PC-3 (cell line): ENCODE results near the gene ESPNL.

ENCODE experiments used
- CTCF ChIP-seq: fragments of 300-600 bp; sonication (generic); conservative IDR thresholded peaks from 2 replicates; pipeline ENCODE4 v1.5.1; 2017; ENCODE audit warnings: antibody characterized with exemption, low read depth, mild to moderate bottlenecking, low read length
- EZH2phosphoT487 ChIP-seq: fragments of 300-600 bp; sonication (generic); IDR thresholded peaks from 2 replicates; pipeline ENCODE4 v1.6.1; 2018; ENCODE audit warnings: mild to moderate bottlenecking, antibody characterized with exemption, low read length, borderline replicate concordance

GRCh38 chr2:238066218-238066617, 33.9 kb upstream of the ESPNL start:
- TF ChIP-seq CTCF (no peak), EZH2phosphoT487 (no peak)
